Fibroblast of mammary gland (primary cell): ENCODE results near the gene WDR17.
A peak's percentile ranks its signal among the peaks of the same experiment; 100 is the strongest.

Source experiments
- DNase-seq: peaks from one replicate; pipeline ENCODE4 v3.0.0-alpha.2; 2010; ENCODE audit warnings: low read depth
- H3K4me3 ChIP-seq: 2 replicates; pipeline ENCODE4 v1.5.1; 2011; ENCODE audit warnings: low read depth, mild to moderate bottlenecking, low read length, moderate library complexity; ENCODE audit not compliant: control insufficient read depth
- TF ChIP-seq, protein P1 (sequence below): conservative IDR thresholded peaks from 2 replicates; pipeline ENCODE4 v1.5.1; 2011; ENCODE audit warnings: low read depth, low read length, inconsistent platforms; ENCODE audit not compliant: control insufficient read depth, insufficient read depth

The WDR17 gene

DNA sequence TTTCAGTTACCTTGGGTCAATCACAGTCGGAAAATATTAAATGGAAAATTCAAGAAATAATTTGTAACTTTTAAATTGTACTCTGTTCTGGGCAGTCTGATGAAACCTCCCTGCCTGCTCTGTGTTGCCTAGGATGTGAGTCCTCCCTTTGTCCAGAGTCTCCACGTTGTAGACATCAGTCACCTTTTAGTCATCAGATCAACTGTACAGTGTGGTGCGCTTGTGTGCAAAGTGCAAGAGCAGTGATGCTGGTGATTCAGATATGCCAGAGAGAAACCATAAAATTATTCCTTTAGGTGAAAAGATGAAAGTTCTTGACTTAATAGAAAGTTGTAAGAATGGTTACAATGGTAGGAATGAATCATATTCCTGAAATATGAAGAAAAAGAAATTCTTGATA is 128.3 kb downstream of the WDR17 start:
- peak; percentile 93 for DNase-seq
- TF ChIP-seq, protein P1, sequence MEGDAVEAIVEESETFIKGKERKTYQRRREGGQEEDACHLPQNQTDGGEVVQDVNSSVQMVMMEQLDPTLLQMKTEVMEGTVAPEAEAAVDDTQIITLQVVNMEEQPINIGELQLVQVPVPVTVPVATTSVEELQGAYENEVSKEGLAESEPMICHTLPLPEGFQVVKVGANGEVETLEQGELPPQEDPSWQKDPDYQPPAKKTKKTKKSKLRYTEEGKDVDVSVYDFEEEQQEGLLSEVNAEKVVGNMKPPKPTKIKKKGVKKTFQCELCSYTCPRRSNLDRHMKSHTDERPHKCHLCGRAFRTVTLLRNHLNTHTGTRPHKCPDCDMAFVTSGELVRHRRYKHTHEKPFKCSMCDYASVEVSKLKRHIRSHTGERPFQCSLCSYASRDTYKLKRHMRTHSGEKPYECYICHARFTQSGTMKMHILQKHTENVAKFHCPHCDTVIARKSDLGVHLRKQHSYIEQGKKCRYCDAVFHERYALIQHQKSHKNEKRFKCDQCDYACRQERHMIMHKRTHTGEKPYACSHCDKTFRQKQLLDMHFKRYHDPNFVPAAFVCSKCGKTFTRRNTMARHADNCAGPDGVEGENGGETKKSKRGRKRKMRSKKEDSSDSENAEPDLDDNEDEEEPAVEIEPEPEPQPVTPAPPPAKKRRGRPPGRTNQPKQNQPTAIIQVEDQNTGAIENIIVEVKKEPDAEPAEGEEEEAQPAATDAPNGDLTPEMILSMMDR: no peak
- H3K4me3 ChIP-seq: no peak overlapping the region

DNA sequence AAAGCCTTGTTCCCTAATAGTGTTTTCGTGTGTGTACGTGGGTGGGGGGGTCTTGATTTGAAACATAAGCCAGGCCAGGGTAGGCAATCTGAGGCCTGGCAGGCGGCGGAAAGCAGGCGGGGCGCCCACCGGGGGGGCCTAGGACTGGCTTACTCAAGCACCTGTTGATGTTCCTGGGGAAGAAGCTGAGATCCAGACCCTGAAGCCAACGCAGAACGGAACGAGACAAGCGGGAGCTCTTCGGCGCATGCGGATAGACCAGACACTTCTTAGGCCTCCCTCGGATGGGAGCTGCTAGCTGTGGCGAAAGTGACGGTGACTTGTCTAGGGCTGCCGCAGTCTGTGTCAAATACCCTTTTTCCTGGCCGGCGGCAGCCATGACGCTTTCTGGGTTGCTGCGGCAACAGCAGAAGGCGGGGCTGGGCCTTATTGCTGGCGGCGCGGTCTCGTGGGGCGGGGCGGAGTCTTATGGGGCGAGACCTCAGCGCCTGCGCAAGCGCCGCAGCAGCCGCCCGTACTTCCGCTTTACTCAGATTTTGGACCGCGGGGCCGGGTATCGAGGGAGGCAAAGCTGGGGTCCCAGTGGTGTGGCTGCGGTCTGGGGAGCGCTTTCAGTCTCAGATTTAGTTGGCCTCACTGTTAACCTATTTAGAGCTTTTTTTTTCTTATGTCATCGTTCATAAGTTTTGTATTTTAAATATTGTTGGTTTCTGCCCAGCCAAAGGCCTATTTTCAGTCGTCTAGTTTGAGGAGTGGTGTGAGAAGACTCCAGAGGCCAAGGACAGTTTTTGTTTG is 129.7 kb downstream of the WDR17 start, which contains the start of gene SPATA4:
Gene SPATA4, minus strand, starts transcription at position 402 of the 795 bp plus-strand sequence. Its CDS starts 23 bp downstream, at position 379.
- peak; percentile 84 for DNase-seq
- TF ChIP-seq, protein P1: no peak
- peak within 1 kb of the TSS; percentile 86 for H3K4me3 ChIP-seq

DNA sequence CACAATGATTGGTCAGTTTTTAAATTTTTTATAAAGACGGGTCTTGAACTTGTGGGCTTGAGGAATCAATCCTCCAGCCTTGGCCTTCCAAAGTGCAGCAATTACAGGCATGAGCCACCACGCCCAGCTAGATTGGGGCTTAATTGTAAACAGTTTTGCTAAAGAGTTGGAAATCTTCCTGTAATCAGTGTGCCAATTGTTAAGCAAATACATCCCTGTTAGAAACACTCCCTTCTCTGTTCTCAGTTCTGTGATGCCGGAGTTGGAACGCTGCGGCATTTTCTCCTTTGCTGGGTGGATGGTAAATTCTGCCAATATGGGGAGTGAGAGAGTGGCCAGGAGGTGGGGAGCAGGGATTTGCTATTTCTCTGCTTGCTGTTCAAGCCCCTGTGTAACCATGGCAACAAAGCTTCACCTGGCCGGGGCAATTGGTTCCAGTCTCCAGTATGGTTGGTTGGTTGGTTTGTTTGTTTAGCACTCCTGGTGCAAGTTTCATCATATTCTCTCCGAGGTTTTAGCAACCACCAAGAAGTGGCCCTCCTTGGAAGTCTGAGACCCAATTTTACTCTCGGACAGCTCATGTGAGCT is 132.8 kb downstream of the WDR17 start:
- TF ChIP-seq, protein P1: no peak
- H3K4me3 ChIP-seq: no peak overlapping the region
- DNase-seq: no peak

DNA sequence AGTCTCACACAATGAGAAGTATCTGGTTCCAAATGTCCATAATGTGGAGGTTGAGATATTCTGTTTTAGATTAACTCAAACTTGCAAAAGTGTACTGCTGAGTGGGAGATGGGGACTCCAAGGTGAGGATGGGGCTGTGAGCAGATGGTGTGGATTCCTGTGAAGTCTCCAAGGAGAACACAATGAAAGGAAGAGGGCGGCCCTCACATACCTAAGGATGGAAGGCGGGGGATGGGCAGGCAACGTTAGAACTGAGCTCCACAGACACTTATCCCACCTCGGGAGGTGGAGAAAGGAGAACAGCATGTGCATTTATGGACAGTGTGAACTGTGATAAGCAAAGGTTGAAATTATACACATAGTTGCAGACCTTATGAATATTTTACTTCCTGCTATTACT is 139.7 kb downstream of the WDR17 start:
- no peak for DNase-seq
- TF ChIP-seq, protein P1: no peak
- no peak overlapping the region for H3K4me3 ChIP-seq

DNA sequence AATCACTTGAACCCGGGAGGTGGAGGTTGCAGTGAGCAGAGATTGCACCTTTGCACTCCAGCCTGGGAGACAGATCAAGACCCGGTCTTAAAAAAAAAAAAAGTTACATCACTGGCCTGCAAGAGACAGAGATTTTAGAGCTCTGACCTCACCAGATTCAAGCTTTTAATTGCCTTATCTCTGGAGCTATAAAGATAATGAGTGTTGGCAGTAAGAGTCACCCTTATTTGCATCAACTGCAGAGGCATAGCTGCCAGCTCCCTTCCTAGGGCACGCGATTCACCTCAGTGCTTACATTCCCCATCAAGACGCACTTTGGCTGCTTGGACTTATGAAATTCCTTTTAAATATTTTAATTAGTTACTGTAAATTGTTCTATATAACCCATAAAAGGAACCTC is 142.2 kb downstream of the WDR17 start:
- H3K4me3 ChIP-seq: no peak overlapping the region
- DNase-seq: no peak
- TF ChIP-seq, protein P1: no peak

DNA sequence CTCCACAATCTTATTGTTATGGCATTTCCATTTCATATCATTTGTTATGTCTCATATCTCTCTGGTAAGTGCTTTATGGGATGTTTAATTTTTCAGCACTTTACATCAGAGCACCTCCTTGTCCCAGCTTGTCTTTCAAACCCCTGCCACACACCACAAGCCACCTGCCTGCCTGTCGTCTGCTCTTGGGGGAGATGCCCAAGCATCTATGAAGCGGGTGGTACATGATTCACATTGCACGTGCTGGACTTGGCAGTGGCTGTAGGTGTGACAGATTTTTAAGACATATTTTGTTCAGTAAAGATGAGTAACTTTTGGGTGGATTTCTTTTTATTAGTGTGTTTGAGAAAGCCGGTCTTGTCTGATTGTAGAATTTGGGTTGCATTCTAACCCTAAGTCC is 143.9 kb downstream of the WDR17 start:
- TF ChIP-seq, protein P1: no peak
- DNase-seq: no peak
- no peak overlapping the region for H3K4me3 ChIP-seq
